GM19238 (cell line): Measurements from ENCODE around the gene AGAP1.

Experiments
- DNase-seq: peaks from one replicate; pipeline ENCODE4 v3.0.0; 2011; ENCODE audit warnings: low spot score; ENCODE audit not compliant: insufficient read length

The AGAP1 gene

GRCh38 chr2:235566931-235567495 is 73.2 kb downstream of the AGAP1 start:
- DNase-seq = no peak

GRCh38 chr2:235567842-235568241 is 74.0 kb downstream of the AGAP1 start:
- no peak for DNase-seq

GRCh38 chr2:235568431-235568830 is 74.6 kb downstream of the AGAP1 start:
- no peak for DNase-seq

- no peak for DNase-seq
Measured at GRCh38 chr2:235569837-235570236, 76.0 kb downstream of the AGAP1 start.

GRCh38 chr2:235570256-235570655 is 76.4 kb downstream of the AGAP1 start:
- no peak for DNase-seq

- DNase-seq = no peak
Measured at GRCh38 chr2:235570966-235571692, 77.3 kb downstream of the AGAP1 start.

- DNase-seq = no peak
Measured at GRCh38 chr2:235572592-235572991, 78.7 kb downstream of the AGAP1 start.

- no peak for DNase-seq
Measured at GRCh38 chr2:235573331-235574221, 79.7 kb downstream of the AGAP1 start.

GRCh38 chr2:235575431-235575830 is 81.6 kb downstream of the AGAP1 start:
- no peak for DNase-seq

GRCh38 chr2:235575904-235576303 is 82.1 kb downstream of the AGAP1 start:
- no peak for DNase-seq

- DNase-seq = no peak
Measured at GRCh38 chr2:235576337-235576910, 82.6 kb downstream of the AGAP1 start.

- DNase-seq = no peak
Measured at GRCh38 chr2:235577404-235578330, 83.8 kb downstream of the AGAP1 start.

GRCh38 chr2:235579128-235579527 is 85.3 kb downstream of the AGAP1 start:
- DNase-seq = no peak

GRCh38 chr2:235580426-235581157 is 86.7 kb downstream of the AGAP1 start:
- DNase-seq = no peak

- no peak for DNase-seq
Measured at GRCh38 chr2:235582081-235582686, 88.3 kb downstream of the AGAP1 start.

GRCh38 chr2:235582729-235583128 is 88.9 kb downstream of the AGAP1 start:
- no peak for DNase-seq

GRCh38 chr2:235583144-235583543 is 89.3 kb downstream of the AGAP1 start:
- no peak for DNase-seq

GRCh38 chr2:235583925-235584637 is 90.2 kb downstream of the AGAP1 start:
- no peak for DNase-seq

- DNase-seq = no peak
Measured at GRCh38 chr2:235584638-235585007, 90.8 kb downstream of the AGAP1 start.
